HL-60 (cell line): ENCODE results near the gene TRAPPC12.

Experiments used
- DNase-seq, 2 experiments: peaks; one replicate each; pipeline ENCODE4 v3.0.0-alpha.2; 2010 to 2020; ENCODE audit warnings: low read depth in 1 of 2, low spot score in 1 of 2
- H3K27ac ChIP-seq: fragments of 250-450 bp; sonication (Bioruptor Pico); replicated peaks from 2 replicates; pipeline ENCODE4 v1.5.1; 2020; ENCODE audit warnings: mild to moderate bottlenecking, moderate library complexity
- H3K27me3 ChIP-seq: fragments of 250-450 bp; sonication (Bioruptor Pico); 2 replicates; pipeline ENCODE4 v1.5.1; 2021; ENCODE audit warnings: mild to moderate bottlenecking, moderate library complexity; ENCODE audit not compliant: insufficient read depth, poor library complexity, severe bottlenecking
- H3K4me3 ChIP-seq: replicated peaks from 2 replicates; pipeline ENCODE4 v1.5.1; 2011; ENCODE audit warnings: mild to moderate bottlenecking, control low read depth, low read length; ENCODE audit not compliant: insufficient read depth
- CTCF ChIP-seq: IDR thresholded peaks from one replicate; pipeline ENCODE4 v1.5.1; 2011; ENCODE audit warnings: low read length, control low read depth, inconsistent platforms; ENCODE audit not compliant: insufficient read depth
- GABPA ChIP-seq: IDR thresholded peaks from 2 replicates; pipeline ENCODE4 v1.6.1; 2012; ENCODE audit warnings: low read depth
- POLR2AphosphoS5 ChIP-seq: IDR thresholded peaks from 2 replicates; pipeline ENCODE4 v1.6.1; 2012; ENCODE audit warnings: low read depth
- REST ChIP-seq: IDR thresholded peaks from 2 replicates; pipeline ENCODE4 v1.6.1; 2012; ENCODE audit warnings: low read depth; ENCODE audit not compliant: insufficient replicate concordance
- SPI1 ChIP-seq: IDR thresholded peaks from 2 replicates; pipeline ENCODE4 v1.6.1; 2012; ENCODE audit warnings: low read depth, mild to moderate bottlenecking, borderline replicate concordance

Gene TRAPPC12

GRCh38 chr2:3430172-3430571, 50.7 kb downstream of the TRAPPC12 start:
- Histone ChIP-seq H3K27ac (peak overlapping the region; percentile 15; the same call in 1 of the 2 replicates), H3K4me3 (no peak overlapping the region), H3K27me3 (no peaks in the 10 kb centered on the region)
- DNase-seq = peak; percentile 41 to 65
- no peak for TF ChIP-seq CTCF
- no peak for TF ChIP-seq GABPA
- TF ChIP-seq REST = no peak
- TF ChIP-seq SPI1 = no peak
- no peak for TF ChIP-seq POLR2AphosphoS5

GRCh38 chr2:3430740-3431490, 51.4 kb downstream of the TRAPPC12 start:
- TF ChIP-seq GABPA (no peak), POLR2AphosphoS5 (no peak), CTCF (no peak), SPI1 (no peak), REST (no peak)
- Histone ChIP-seq H3K27me3 (no peaks in the 10 kb centered on the region), H3K4me3 (no peak overlapping the region), H3K27ac (no peak overlapping the region; the same call in 1 of the 2 replicates)
- DNase-seq = no peak

GRCh38 chr2:3432067-3432466, 52.6 kb downstream of the TRAPPC12 start:
- no peak for TF ChIP-seq GABPA
- no peak for TF ChIP-seq CTCF
- no peak for TF ChIP-seq POLR2AphosphoS5
- no peak for TF ChIP-seq REST
- no peak for TF ChIP-seq SPI1
- no peak overlapping the region for H3K4me3 ChIP-seq
- no peaks in the 10 kb centered on the region for H3K27me3 ChIP-seq
- DNase-seq = no peak
- H3K27ac ChIP-seq = no peak overlapping the region
